HG03354 (cell line): ENCODE measurements around the gene ZNF664.

ENCODE experiments used
- ATAC-seq: cut with Tn5 transposase; IDR thresholded peaks from one replicate; pipeline ENCODE4 v1.9.1; 2021; ENCODE audit warnings: mild to moderate bottlenecking; ENCODE audit not compliant: unreplicated experiment, poor library complexity, severe bottlenecking

The ZNF664 gene

GRCh38 chr12:123956249-123956648 lies 16.8 kb upstream of the ZNF664 start:
- ATAC-seq, result no peak

GRCh38 chr12:123957196-123957595 lies 15.8 kb upstream of the ZNF664 start:
- ATAC-seq, result no peak

- no peak for ATAC-seq
Measured at GRCh38 chr12:123958462-123958861, 14.6 kb upstream of the ZNF664 start.

- no peak for ATAC-seq
Measured at GRCh38 chr12:123958876-123959275, 14.1 kb upstream of the ZNF664 start.

- ATAC-seq, result no peak
Measured at GRCh38 chr12:123960029-123960735, 12.8 kb upstream of the ZNF664 start.

- ATAC-seq, result no peak
Measured at GRCh38 chr12:123960856-123961255, 12.2 kb upstream of the ZNF664 start.

- ATAC-seq, result no peak
Measured at GRCh38 chr12:123961585-123962345, 11.2 kb upstream of the ZNF664 start.

- ATAC-seq, result no peak
Measured at GRCh38 chr12:123962513-123962912, 10.5 kb upstream of the ZNF664 start.

GRCh38 chr12:123963821-123964220 lies 9.2 kb upstream of the ZNF664 start:
- no peak for ATAC-seq

- ATAC-seq, result no peak
Measured at GRCh38 chr12:123965382-123965781, 7.6 kb upstream of the ZNF664 start.

GRCh38 chr12:123966596-123966995 lies 6.4 kb upstream of the ZNF664 start:
- no peak for ATAC-seq

GRCh38 chr12:123967121-123967586 lies 5.9 kb upstream of the ZNF664 start:
- no peak for ATAC-seq

GRCh38 chr12:123971449-123971769 lies 1.6 kb upstream of the ZNF664 start:
- no peak for ATAC-seq

GRCh38 chr12:123971770-123972456 lies 1.1 kb upstream of the ZNF664 start:
- ATAC-seq, result peak; percentile 9

- ATAC-seq, result peak; percentile 18
Measured at GRCh38 chr12:123973552-123974341, 732 bp downstream of the ZNF664 start.

- ATAC-seq, result no peak
Measured at GRCh38 chr12:123976227-123976826, 3.3 kb downstream of the ZNF664 start.

- ATAC-seq, result no peak
Measured at GRCh38 chr12:123979566-123979965, 6.6 kb downstream of the ZNF664 start.

- ATAC-seq, result no peak
Measured at GRCh38 chr12:123982269-123982668, 9.3 kb downstream of the ZNF664 start.

- ATAC-seq, result no peak
Measured at GRCh38 chr12:123983822-123984485, 10.9 kb downstream of the ZNF664 start.
